HFFc6 (cell line): ENCODE measurements around the gene SNX8. TPM values are rescaled to one million over a fixed set of nuclear protein-coding genes. Genes with fewer than 3 reads are reported as not detected.
"Not testable (repeated sequence)": the region's sequence is repeated elsewhere in the genome, so short reads cannot be mapped to it uniquely, and the experiment has no call there.

Experiments used
- DNase-seq: peaks from one replicate; pipeline ENCODE4 v3.0.0-alpha.2; 2018
- H3K27ac Mint-ChIP-seq: 2 replicates; pipeline ENCODE4 v1.8.0; 2020; ENCODE audit warnings: mild to moderate bottlenecking, mixed read lengths
- H3K27me3 Mint-ChIP-seq: 2 replicates; pipeline ENCODE4 v1.8.0; 2021; ENCODE audit warnings: mild to moderate bottlenecking, moderate library complexity, mixed read lengths; ENCODE audit not compliant: insufficient read depth
- H3K36me3 Mint-ChIP-seq: 2 replicates; pipeline ENCODE4 v1.8.0; 2021; ENCODE audit warnings: low read depth, mixed read lengths
- H3K4me1 Mint-ChIP-seq: 2 replicates; pipeline ENCODE4 v1.8.0; 2020; ENCODE audit warnings: low read depth, mixed read lengths
- H3K4me3 Mint-ChIP-seq: 2 replicates; pipeline ENCODE4 v1.8.0; 2020; ENCODE audit warnings: mild to moderate bottlenecking, moderate library complexity, mixed read lengths
- H3K9me3 Mint-ChIP-seq: 2 replicates; pipeline ENCODE4 v1.8.0; 2020; ENCODE audit warnings: mild to moderate bottlenecking, mixed read lengths
- CTCF ChIP-seq: fragments of 200-600 bp; sonication (generic); IDR thresholded peaks from 2 replicates; pipeline ENCODE4 v1.5.0; 2021; ENCODE audit warnings: antibody characterized with exemption, mild to moderate bottlenecking
- total RNA-seq, 6 experiments: library from RNA; stranded (reverse); fragmentation: NEBNext Ultra II Directional; extraction: Animal tissue kit (Norgen Biotek cat#: 25700); gene quantifications; 2 replicates in 1 of 6; 3 replicates in 5 of 6; pipeline ENCODE4 v1.2.3, GENCODE V29; 2021

SNX8 gene
- total RNA-seq, 6 experiments from 2014 or later: 44.6 to 67.4 (median 61.9) TPM

GRCh38 chr7:2336626-2337299 is 22.5 kb upstream of the SNX8 start:
- H3K27me3 Mint-ChIP-seq: no peaks in the 10 kb centered on the region; the same call in 1 of the 2 replicates
- H3K9me3 Mint-ChIP-seq: no peaks in the 10 kb centered on the region
- no peaks in the 10 kb centered on the region for H3K4me1 Mint-ChIP-seq
- no peak overlapping the region for H3K27ac Mint-ChIP-seq
- no peak for TF ChIP-seq CTCF
- H3K36me3 Mint-ChIP-seq: no peaks in the 10 kb centered on the region
- DNase-seq: no peak
- no peak overlapping the region for H3K4me3 Mint-ChIP-seq

GRCh38 chr7:2332606-2333231 is 18.5 kb upstream of the SNX8 start:
- H3K4me1 Mint-ChIP-seq, DNase-seq, H3K36me3 Mint-ChIP-seq, H3K9me3 Mint-ChIP-seq, H3K27me3 Mint-ChIP-seq, H3K4me3 Mint-ChIP-seq, H3K27ac Mint-ChIP-seq: not testable (repeated sequence)

- DNase-seq: no peak
- no peaks in the 10 kb centered on the region for H3K4me1 Mint-ChIP-seq
- no peaks in the 10 kb centered on the region for H3K36me3 Mint-ChIP-seq
- H3K27ac Mint-ChIP-seq: no peak overlapping the region
- H3K9me3 Mint-ChIP-seq: no peaks in the 10 kb centered on the region
- H3K4me3 Mint-ChIP-seq: no peak overlapping the region
- H3K27me3 Mint-ChIP-seq: no peaks in the 10 kb centered on the region; the same call in 1 of the 2 replicates
- TF ChIP-seq CTCF: no peak
Observed at GRCh38 chr7:2331707-2332106, 17.5 kb upstream of the SNX8 start.

- H3K9me3 Mint-ChIP-seq: no peaks in the 10 kb centered on the region
- no peak overlapping the region for H3K27ac Mint-ChIP-seq
- DNase-seq: no peak
- H3K36me3 Mint-ChIP-seq: no peaks in the 10 kb centered on the region
- H3K4me1 Mint-ChIP-seq: no peaks in the 10 kb centered on the region
- no peak overlapping the region for H3K4me3 Mint-ChIP-seq
- no peak for TF ChIP-seq CTCF
- no peaks in the 10 kb centered on the region; the same call in 1 of the 2 replicates for H3K27me3 Mint-ChIP-seq
Observed at GRCh38 chr7:2330493-2330892, 16.3 kb upstream of the SNX8 start.

- no peak overlapping the region for H3K4me3 Mint-ChIP-seq
- no peak for TF ChIP-seq CTCF
Observed at GRCh38 chr7:2326951-2327350, 12.7 kb upstream of the SNX8 start.

GRCh38 chr7:2325162-2325561 is 10.9 kb upstream of the SNX8 start:
- Mint-ChIP-seq H3K27me3 (no peaks in the 10 kb centered on the region), H3K4me1 (no peaks in the 10 kb centered on the region), H3K27ac (no peak overlapping the region), H3K4me3 (no peak overlapping the region), H3K9me3 (no peaks in the 10 kb centered on the region), H3K36me3 (no peaks in the 10 kb centered on the region)
- TF ChIP-seq CTCF: no peak
- no peak for DNase-seq

More at GRCh38 chr7:2326951-2327350, 12.7 kb upstream of the SNX8 start:
- Mint-ChIP-seq H3K36me3 (no peaks in the 10 kb centered on the region), H3K27me3 (no peaks in the 10 kb centered on the region), H3K27ac (no peak overlapping the region), H3K4me1 (no peaks in the 10 kb centered on the region), H3K9me3 (no peaks in the 10 kb centered on the region)
- no peak for DNase-seq
